Femur (tissue), 1 donor: ENCODE results near the gene SPATC1L.
"Not testable (repeated sequence)": the region's sequence is repeated elsewhere in the genome, so short reads cannot be mapped to it uniquely, and the experiment has no call there.

Source experiments
- DNase-seq: peaks from one replicate; pipeline ENCODE4 v3.0.0-alpha.2; 2017

The SPATC1L gene

DNA sequence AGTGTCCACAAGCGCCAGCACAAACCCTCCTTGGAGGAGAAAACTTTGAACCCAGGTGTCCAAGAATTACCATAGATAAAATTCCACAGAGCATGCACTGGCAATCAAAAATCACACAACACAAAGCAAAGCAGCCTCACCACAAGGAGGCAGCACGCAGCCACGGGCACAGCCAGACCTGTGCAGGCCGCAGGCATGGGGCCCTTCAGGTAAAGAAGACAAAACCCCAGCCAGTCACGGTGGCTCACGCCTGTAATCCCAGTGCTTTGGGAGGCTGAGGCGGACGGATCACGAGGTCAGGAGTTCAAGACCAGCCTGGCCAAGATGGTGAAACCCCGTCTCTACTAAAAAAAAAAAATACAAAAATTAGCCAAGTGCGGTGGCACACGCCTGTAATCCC lies 36.8 kb downstream of the SPATC1L start:
- DNase-seq: peak; percentile 20

DNA sequence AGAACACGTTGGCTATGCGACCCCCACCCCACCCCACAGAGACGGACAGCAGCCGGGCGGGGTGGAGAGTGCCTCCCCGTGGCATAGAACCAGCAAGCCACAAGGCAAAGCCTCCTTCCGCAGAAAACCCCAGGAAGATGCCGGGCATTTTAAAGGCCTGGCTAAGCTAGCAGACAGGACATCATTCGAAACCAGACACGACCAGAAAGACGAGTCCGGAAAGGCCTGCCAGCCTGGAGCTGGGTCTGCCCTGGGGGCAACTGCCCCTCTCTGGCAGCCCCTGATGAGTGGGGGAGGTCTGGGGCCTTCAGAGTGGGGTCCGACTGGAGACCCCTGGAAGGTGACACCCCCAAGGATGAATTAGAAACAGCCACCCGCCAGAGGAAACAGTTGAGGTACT lies 37.4 kb downstream of the SPATC1L start:
- DNase-seq: peak; percentile 21

DNA sequence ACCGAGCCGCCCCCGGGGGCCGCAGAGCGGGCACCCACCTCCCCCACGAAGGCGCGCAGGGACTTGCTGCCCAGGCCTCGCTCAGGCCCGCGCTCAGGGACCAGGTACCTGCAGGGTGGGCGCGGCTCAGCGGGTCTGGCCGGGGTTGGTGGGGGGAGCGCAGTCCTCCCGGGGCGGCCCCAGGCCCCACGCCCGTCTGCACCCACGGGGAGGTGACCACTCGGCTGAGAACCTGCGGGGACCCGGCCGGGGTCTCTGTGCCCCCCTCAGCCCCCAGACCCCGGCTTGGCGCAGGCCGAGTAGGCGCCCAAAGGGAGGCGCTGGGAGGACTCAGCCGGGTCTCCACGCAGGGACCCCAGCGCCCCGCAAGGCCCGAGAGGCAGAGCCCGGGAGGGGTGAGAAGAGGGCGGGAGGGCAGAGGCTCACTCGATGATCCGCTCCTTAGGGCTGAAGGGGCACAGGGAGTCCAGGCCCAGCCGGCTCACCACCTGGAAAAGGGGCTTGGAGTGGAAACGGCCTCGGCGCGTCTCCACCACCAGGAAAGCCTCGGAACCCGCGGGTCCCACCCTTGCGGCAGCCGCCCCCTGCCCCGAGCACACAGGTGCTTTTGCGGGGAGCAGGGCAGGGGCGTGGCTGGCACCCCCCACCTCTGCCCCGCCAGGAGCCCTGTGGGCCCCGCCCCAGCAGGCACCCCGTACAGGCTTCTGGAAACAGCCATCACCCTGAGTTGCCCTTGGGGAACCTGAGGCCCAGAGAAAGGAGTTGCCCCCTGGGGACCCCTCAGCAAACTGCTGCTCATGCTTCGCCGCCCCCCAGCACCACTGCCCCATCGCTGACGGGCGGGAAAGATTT lies 38.2 kb downstream of the SPATC1L start:
- peak; percentile 22 for DNase-seq

GRCh38 chr21:46145159-46145839 lies 39.0 kb downstream of the SPATC1L start:
- peak; percentile 22 for DNase-seq

- no peak for DNase-seq
Observed at GRCh38 chr21:46144464-46145070, 39.7 kb downstream of the SPATC1L start.

DNA sequence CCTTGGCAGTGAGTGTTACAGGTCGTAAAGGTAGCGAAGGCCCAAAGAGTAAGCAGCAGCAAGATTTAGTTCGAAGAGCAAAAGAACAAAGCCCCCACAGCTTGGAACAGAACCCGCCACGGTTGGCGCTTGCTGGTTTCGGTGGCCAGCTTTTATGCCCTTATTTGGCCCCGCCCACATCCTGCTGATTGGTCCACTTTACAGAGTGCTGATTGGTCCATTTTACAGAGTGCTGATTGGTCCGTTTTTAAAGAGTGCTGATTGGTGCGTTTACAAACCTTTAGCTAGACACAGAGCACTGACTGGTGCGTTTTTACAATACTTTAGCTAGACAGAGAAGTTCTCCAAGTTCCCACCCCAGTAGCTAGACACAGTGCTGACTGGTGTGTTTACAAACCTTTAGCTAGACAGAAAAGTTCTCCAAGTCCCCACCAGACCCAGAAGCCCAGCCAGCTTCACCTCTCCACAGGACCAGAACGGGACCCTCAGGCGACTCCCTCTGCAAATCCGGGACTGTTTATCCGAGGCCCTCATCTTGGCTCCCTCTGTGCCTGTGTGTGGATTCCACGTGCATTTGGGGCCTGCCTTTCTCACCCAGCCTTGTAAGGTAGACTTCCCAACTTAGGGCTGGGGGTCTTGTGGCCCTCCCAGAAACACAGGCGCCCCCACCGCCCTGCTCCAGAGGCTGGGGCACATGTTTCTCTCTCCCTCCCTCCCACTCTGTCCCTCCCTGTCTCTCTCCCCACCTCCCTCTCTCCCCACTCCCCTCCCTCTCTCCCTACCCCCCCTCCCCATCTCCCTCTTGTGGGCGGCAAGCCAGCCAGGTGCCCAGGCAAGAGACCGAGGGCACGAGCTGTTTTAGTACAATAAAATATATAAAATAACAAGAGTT lies 41.4 kb downstream of the SPATC1L start:
- no peak for DNase-seq

GRCh38 chr21:46141767-46142581 lies 42.3 kb downstream of the SPATC1L start:
- DNase-seq: no peak

- DNase-seq: not testable (repeated sequence)
Observed at GRCh38 chr21:46140352-46141003, 43.8 kb downstream of the SPATC1L start.

- DNase-seq: no peak
Observed at GRCh38 chr21:46139686-46140085, 44.6 kb downstream of the SPATC1L start.

- DNase-seq: no peak
Observed at GRCh38 chr21:46138383-46138970, 45.8 kb downstream of the SPATC1L start.

DNA sequence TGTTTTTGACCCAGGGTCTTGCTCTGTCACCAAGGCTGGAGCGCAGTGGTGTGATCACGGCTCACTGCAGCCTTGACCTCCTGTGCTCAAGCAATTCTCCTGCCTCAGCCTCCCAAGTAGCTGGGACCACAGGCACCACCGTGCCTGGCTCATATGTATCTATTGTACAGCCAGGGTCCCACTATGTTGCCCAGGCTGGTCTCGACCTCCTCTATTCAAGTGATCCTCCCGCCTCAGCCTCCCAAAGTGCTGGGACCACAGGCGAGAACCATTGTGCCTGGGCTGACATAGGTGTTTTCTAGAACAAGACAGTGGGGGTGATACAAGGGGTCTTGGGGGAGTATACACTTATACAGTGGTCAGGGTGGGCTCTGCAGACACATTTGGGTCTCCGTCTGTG lies 46.4 kb downstream of the SPATC1L start:
- no peak for DNase-seq

GRCh38 chr21:46136739-46137349 lies 47.4 kb downstream of the SPATC1L start:
- no peak for DNase-seq

DNA sequence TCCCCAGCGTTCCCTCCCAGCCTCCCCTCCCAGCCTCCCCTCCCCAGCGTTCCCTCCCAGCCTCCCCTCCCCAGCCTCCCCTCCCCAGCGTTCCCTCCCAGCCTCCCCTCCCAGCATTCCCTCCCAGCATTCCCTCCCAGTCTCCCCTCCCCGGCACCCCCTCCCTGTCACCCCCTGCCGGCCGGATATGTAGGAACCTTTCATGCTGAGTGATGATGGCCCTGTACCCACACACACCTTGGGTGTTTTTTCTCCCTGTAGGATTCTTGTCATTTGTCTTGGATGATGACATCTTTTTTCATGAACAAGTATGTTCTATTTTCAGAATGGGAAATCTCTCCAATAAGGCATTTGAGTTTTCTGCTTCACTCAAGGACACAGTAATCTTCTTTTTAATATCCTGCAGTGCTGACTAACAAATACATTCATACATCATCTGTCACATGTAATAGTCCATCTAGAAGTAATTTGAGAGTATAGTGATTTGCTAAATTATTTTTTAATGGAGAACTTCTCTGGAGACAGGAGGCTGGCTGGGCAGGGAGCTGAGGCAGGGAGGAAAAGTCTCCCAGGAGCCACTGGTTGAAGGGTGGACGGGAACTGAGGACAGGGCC lies 48.4 kb downstream of the SPATC1L start:
- no peak for DNase-seq

- DNase-seq: no peak
Observed at GRCh38 chr21:46131838-46132651, 52.2 kb downstream of the SPATC1L start.

DNA sequence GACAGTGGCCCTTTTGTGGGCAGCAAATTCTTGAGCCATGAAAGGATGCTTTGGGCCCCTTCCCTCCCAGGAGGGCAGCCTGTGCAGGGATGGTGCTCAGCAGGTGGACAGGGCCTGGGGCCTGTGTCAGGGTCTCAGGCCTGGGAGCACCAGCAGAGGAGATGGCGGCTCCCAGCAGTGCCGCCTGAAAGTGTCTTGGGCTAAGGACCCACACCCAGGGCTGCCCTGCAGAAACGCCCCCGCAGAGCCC lies 52.7 kb downstream of the SPATC1L start:
- no peak for DNase-seq

- DNase-seq: no peak
Observed at GRCh38 chr21:46130831-46131587, 53.2 kb downstream of the SPATC1L start.

- no peak for DNase-seq
Observed at GRCh38 chr21:46129846-46130651, 54.2 kb downstream of the SPATC1L start.
